Endometrial microvascular endothelial cells (primary cell): Measurements from ENCODE around the gene SARM1. TPM values are rescaled to one million over a fixed set of nuclear protein-coding genes. Genes with fewer than 3 reads are reported as not detected.

Experiments used
- in situ Hi-C: cut with HindIII; loops from 2 replicates; pipeline ENCODE4 v1.10.0; 2017; ENCODE audit warnings: low sequenced_read_pairs, low pct_unique_long_range_greater_than_20kb; ENCODE audit errors: inconsistent ontology term
- total RNA-seq: library from RNA; depleted of rRNA; stranded (reverse); fragments of >200 nt; gene quantifications from one replicate; pipeline ENCODE4 v1.2.3, GENCODE V29; 2015; ENCODE audit errors: inconsistent ontology term

Gene SARM1
- total RNA-seq, 1 donor from 2014 or later, result 2.4 TPM

- in situ Hi-C loops, result no loop called here
These were observed 6.0 kb upstream of the SARM1 start for GRCh38 chr17:28365487-28365886.

- in situ Hi-C loops, result no loop called here
These were observed 4.9 kb upstream of the SARM1 start for GRCh38 chr17:28366605-28367004.

- in situ Hi-C loops, result no loop called here
These were observed 3.7 kb upstream of the SARM1 start for GRCh38 chr17:28367641-28368305.

GRCh38 chr17:28368306-28368831 lies 3.1 kb upstream of the SARM1 start:
- in situ Hi-C loops, result no loop called here

- in situ Hi-C loops, result no loop called here
These were observed 2.4 kb upstream of the SARM1 start for GRCh38 chr17:28368915-28369683.

- in situ Hi-C loops, result no loop called here
These were observed 1.8 kb upstream of the SARM1 start for GRCh38 chr17:28369684-28370034.

GRCh38 chr17:28370035-28370743 lies 1.3 kb upstream of the SARM1 start, which contains the start of gene VTN:
Gene VTN (minus strand): TSS chr17:28370307. CDS start chr17:28370203, 104 bp downstream.
- in situ Hi-C loops, result no loop called here

GRCh38 chr17:28370744-28371103 lies 770 bp upstream of the SARM1 start:
- in situ Hi-C loops, result no loop called here

- in situ Hi-C loops, result no loop called here
These were observed 880 bp downstream of the SARM1 start for GRCh38 chr17:28372203-28372944.

GRCh38 chr17:28372945-28373274 lies 1.4 kb downstream of the SARM1 start:
- in situ Hi-C loops, result no loop called here

- in situ Hi-C loops, result no loop called here
These were observed 8.6 kb downstream of the SARM1 start for GRCh38 chr17:28379814-28380801.

GRCh38 chr17:28381141-28381825 lies 9.8 kb downstream of the SARM1 start:
- in situ Hi-C loops, result no loop called here

GRCh38 chr17:28384281-28385036 lies 13.0 kb downstream of the SARM1 start:
- in situ Hi-C loops, result no loop called here

- in situ Hi-C loops, result no loop called here
These were observed 13.5 kb downstream of the SARM1 start for GRCh38 chr17:28385037-28385400.

GRCh38 chr17:28385406-28385805 lies 13.9 kb downstream of the SARM1 start:
- in situ Hi-C loops, result no loop called here

GRCh38 chr17:28386391-28386790 lies 14.9 kb downstream of the SARM1 start:
- in situ Hi-C loops, result no loop called here

- in situ Hi-C loops, result no loop called here
These were observed 16.6 kb downstream of the SARM1 start for GRCh38 chr17:28388106-28388505.
